ENCODE data around the gene GALNT9.

The GALNT9 gene

GRCh38 chr12:132147423-132148367 lies 181.7 kb downstream of the GALNT9 start:
- Histone ChIP-seq H3K36me3 (ENCODE audit: insufficient read depth, low read length) (peaks cover 29% of the 10 kb centered on the region), H3K9me3 (ENCODE audit: low read length) (peaks cover 2% of the 10 kb centered on the region), H3K4me1 (ENCODE audit: insufficient read depth, low read length) (peaks cover 16% of the 10 kb centered on the region), H2AFZ (ENCODE audit: low read depth, low read length) (no peak overlapping the region), H3K27me3 (ENCODE audit: insufficient read depth, low read length) (no peaks in the 10 kb centered on the region), H3K4me3 (ENCODE audit: low read length) (no peak overlapping the region)

DNA sequence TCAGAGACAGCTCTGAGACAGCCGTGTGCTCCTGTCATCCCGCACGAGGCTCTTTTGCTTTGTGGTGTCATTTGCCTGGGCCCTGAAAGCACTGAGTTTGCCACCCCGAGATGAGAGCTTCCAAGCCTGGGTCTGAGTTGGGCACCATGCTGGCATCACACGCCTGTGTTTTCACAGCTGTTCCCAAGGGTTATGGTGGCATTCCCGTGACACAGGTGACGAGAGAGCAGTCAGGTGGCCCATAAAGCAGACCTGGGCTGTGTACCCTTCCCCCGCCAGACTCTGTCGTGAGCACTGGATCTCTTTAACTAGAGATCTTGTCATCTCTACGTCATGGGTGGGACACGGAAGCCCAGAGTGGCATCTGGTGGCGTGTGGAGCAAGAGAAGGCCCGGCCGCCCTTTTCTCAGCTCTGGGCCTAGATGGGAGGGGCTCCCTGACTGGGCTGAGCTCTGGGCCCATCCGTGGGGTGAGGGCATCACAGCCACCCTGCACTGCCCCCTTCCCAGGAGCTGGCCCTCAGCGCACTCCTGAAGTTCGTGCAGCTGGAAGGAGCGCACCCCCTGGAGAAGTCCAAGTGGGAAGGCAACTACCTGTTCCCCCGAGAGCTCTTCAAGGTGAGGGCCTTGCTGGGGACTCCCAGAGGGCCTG lies 182.5 kb downstream of the GALNT9 start:
- peaks cover 17% of the 10 kb centered on the region for H3K4me1 ChIP-seq (ENCODE audit: insufficient read depth, low read length)
- peaks cover 2% of the 10 kb centered on the region for H3K9me3 ChIP-seq (ENCODE audit: low read length)
- H3K4me3 ChIP-seq (ENCODE audit: low read length) = no peak overlapping the region
- H3K27me3 ChIP-seq (ENCODE audit: insufficient read depth, low read length) = no peaks in the 10 kb centered on the region
- H3K36me3 ChIP-seq (ENCODE audit: insufficient read depth, low read length) = peaks cover 29% of the 10 kb centered on the region
- no peak overlapping the region for H2AFZ ChIP-seq (ENCODE audit: low read depth, low read length)

Data from neuron (in vitro differentiated cells).